ENCODE results near the gene KLHL15. TPM values are rescaled to one million over a fixed set of nuclear protein-coding genes. Genes with fewer than 3 reads are reported as not detected.

KLHL15 gene
- total and polyA plus RNA-seq, 2 of the 13 experiments (the other 11 are each of a cell fraction or from before 2014, with no cell fraction given) = 2.8 to 5.5 TPM

- H3K9me3 ChIP-seq (ENCODE audit: low read length) = no peaks in the 10 kb centered on the region
- intact Hi-C loops (cut with micrococcal nuclease; ENCODE audit: unreplicated experiment) = no loop called here
- H3K4me2 ChIP-seq (ENCODE audit: low read depth, low read length) = no peak overlapping the region
- no TSS peak for BruUV-seq (replicated peaks)
- DNase-seq (ENCODE audit: low spot score) = no peak
- no peaks in the 10 kb centered on the region for H4K20me1 ChIP-seq (ENCODE audit: insufficient read depth, low read length)
- WGBS (ENCODE audit: low lambda C conversion rate) = 95% methylated on average over 2 of the region's 2 CpGs
- in situ Hi-C loops (cut with HindIII; ENCODE audit: extremely low pct_ligation_motif_present, low pct_unique_long_range_greater_than_20kb) = no loop called here
- POLR2A ChIA-PET = no interaction called here
- CTCF ChIA-PET (ENCODE audit: low intra/inter-chr PET ratio, low total read pairs) = no interaction called here
- no peaks in the 10 kb centered on the region for H3K27me3 ChIP-seq (ENCODE audit: control insufficient read depth in 1 of 2, insufficient read depth in 2 of 2, low read length in 2 of 2)
- peaks cover 0 to 9% of the 10 kb centered on the region in 2 experiments; a peak in 2 of 5 replicates for H3K36me3 ChIP-seq (replicated peaks in 1 of 2; ENCODE audit: control insufficient read depth in 1 of 2, insufficient read depth in 2 of 2, low read length in 2 of 2)
- H3K79me2 ChIP-seq (ENCODE audit: insufficient read depth, low read length) = no peaks in the 10 kb centered on the region
- no peak for ATAC-seq
- FAIRE-seq = no peak
- H3K4me3 ChIP-seq (replicated peaks in 1 of 3; ENCODE audit: insufficient read depth in 1 of 3, low read depth in 2 of 3, low read length in 3 of 3) = no peak overlapping the region
- no peak overlapping the region for H3K9ac ChIP-seq (ENCODE audit: insufficient read depth, low read depth, low read length)
- H2AFZ ChIP-seq (ENCODE audit: low read length) = no peak overlapping the region
- H3K27ac ChIP-seq (ENCODE audit: extremely low read length, insufficient read depth, low read length) = no peak overlapping the region
- H3K4me1 ChIP-seq (ENCODE audit: insufficient read depth, low read length) = no peaks in the 10 kb centered on the region
- TF ChIP-seq NFIB (CRISPR knock-in tag; IDR thresholded peaks at IDR 0.05; ENCODE audit: borderline replicate concordance) (no peak), DMTF1 (CRISPR knock-in tag; IDR thresholded peaks at IDR 0.05) (no peak), CENPX (CRISPR knock-in tag; IDR thresholded peaks at IDR 0.05) (no peak), ISL2 (CRISPR knock-in tag; IDR thresholded peaks at IDR 0.05) (no peak), ATRX (CRISPR knock-in tag; IDR thresholded peaks at IDR 0.05; ENCODE audit: borderline replicate concordance) (no peak), RELA (CRISPR knock-in tag; IDR thresholded peaks at IDR 0.05) (no peak), GABPA (IDR thresholded peaks at IDR 0.05; ENCODE audit: low read depth, low read length) (no peak), GABPA (CRISPR knock-in tag; IDR thresholded peaks at IDR 0.05; ENCODE audit: low read depth) (no peak), NR1H2 (CRISPR knock-in tag; IDR thresholded peaks at IDR 0.05; ENCODE audit: borderline replicate concordance, low read depth) (no peak), TCF7L2 (IDR thresholded peaks at IDR 0.05; ENCODE audit: low read depth, low read length) (no peak), ZNF12 (CRISPR knock-in tag; IDR thresholded peaks at IDR 0.05) (no peak), SCMH1 (CRISPR knock-in tag; IDR thresholded peaks at IDR 0.05; ENCODE audit: borderline replicate concordance) (no peak), SMC3 (IDR thresholded peaks at IDR 0.05; ENCODE audit: low read length) (no peak), KLF12 (CRISPR knock-in tag; IDR thresholded peaks at IDR 0.05; ENCODE audit: borderline replicate concordance) (no peak), SMARCE1 (IDR thresholded peaks at IDR 0.05; ENCODE audit: borderline replicate concordance) (no peak)
- TF ChIP-seq, protein P1, sequence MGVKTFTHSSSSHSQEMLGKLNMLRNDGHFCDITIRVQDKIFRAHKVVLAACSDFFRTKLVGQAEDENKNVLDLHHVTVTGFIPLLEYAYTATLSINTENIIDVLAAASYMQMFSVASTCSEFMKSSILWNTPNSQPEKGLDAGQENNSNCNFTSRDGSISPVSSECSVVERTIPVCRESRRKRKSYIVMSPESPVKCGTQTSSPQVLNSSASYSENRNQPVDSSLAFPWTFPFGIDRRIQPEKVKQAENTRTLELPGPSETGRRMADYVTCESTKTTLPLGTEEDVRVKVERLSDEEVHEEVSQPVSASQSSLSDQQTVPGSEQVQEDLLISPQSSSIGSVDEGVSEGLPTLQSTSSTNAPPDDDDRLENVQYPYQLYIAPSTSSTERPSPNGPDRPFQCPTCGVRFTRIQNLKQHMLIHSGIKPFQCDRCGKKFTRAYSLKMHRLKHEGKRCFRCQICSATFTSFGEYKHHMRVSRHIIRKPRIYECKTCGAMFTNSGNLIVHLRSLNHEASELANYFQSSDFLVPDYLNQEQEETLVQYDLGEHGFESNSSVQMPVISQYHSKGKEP (CRISPR knock-in tag; IDR thresholded peaks at IDR 0.05) = no peak
- TF ChIP-seq, protein P2, sequence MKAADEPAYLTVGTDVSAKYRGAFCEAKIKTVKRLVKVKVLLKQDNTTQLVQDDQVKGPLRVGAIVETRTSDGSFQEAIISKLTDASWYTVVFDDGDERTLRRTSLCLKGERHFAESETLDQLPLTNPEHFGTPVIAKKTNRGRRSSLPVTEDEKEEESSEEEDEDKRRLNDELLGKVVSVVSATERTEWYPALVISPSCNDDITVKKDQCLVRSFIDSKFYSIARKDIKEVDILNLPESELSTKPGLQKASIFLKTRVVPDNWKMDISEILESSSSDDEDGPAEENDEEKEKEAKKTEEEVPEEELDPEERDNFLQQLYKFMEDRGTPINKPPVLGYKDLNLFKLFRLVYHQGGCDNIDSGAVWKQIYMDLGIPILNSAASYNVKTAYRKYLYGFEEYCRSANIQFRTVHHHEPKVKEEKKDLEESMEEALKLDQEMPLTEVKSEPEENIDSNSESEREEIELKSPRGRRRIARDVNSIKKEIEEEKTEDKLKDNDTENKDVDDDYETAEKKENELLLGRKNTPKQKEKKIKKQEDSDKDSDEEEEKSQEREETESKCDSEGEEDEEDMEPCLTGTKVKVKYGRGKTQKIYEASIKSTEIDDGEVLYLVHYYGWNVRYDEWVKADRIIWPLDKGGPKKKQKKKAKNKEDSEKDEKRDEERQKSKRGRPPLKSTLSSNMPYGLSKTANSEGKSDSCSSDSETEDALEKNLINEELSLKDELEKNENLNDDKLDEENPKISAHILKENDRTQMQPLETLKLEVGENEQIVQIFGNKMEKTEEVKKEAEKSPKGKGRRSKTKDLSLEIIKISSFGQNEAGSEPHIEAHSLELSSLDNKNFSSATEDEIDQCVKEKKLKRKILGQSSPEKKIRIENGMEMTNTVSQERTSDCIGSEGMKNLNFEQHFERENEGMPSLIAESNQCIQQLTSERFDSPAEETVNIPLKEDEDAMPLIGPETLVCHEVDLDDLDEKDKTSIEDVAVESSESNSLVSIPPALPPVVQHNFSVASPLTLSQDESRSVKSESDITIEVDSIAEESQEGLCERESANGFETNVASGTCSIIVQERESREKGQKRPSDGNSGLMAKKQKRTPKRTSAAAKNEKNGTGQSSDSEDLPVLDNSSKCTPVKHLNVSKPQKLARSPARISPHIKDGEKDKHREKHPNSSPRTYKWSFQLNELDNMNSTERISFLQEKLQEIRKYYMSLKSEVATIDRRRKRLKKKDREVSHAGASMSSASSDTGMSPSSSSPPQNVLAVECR (CRISPR knock-in tag; IDR thresholded peaks at IDR 0.05; ENCODE audit: borderline replicate concordance) = no peak
These were observed 24.2 kb downstream of the KLHL15 start for GRCh38 chrX:24002792-24003191.

Measured in HepG2 (cell line).